Stimulated activated CD8-positive, alpha-beta memory T cell treated with anti-CD3 and anti-CD28 coated beads, Interleukin-7, amount 100 ng/mL, for 4 hours (primary cell): ENCODE results near the gene KSR1.
A peak's percentile ranks its signal among the peaks of the same experiment; 100 is the strongest.

Experiments
- DNase-seq, 2 donors: peaks; one replicate each; pipeline ENCODE4 v3.0.0-alpha.2; 2020; ENCODE audit warnings: low read depth in 2 of 2

KSR1 gene

GRCh38 chr17:27473748-27474609 is 17.7 kb downstream of the KSR1 start:
- DNase-seq = peak; percentile 79 to 84

- DNase-seq = peak; percentile 20 to 43
Observed at GRCh38 chr17:27475070-27475673, 18.9 kb downstream of the KSR1 start.

GRCh38 chr17:27475981-27476895 is 20.0 kb downstream of the KSR1 start:
- DNase-seq = no peak

- no peak for DNase-seq
Observed at GRCh38 chr17:27477050-27477888, 21.0 kb downstream of the KSR1 start.

- no peak for DNase-seq
Observed at GRCh38 chr17:27477971-27478684, 21.9 kb downstream of the KSR1 start.

- no peak for DNase-seq
Observed at GRCh38 chr17:27478901-27479538, 22.8 kb downstream of the KSR1 start.

GRCh38 chr17:27479838-27480237 is 23.6 kb downstream of the KSR1 start:
- no peak for DNase-seq

- no peak for DNase-seq
Observed at GRCh38 chr17:27480699-27481098, 24.5 kb downstream of the KSR1 start.

- peak in 1 of 2 donors; percentile 28 for DNase-seq
Observed at GRCh38 chr17:27481327-27481726, 25.1 kb downstream of the KSR1 start.

- no peak for DNase-seq
Observed at GRCh38 chr17:27485125-27485524, 28.9 kb downstream of the KSR1 start.

GRCh38 chr17:27485716-27486495 is 29.7 kb downstream of the KSR1 start:
- DNase-seq = no peak

- DNase-seq = no peak
Observed at GRCh38 chr17:27486741-27487140, 30.5 kb downstream of the KSR1 start.

GRCh38 chr17:27488231-27488630 is 32.0 kb downstream of the KSR1 start:
- no peak for DNase-seq

- no peak for DNase-seq
Observed at GRCh38 chr17:27489045-27489715, 32.9 kb downstream of the KSR1 start.

GRCh38 chr17:27490391-27490790 is 34.1 kb downstream of the KSR1 start:
- no peak for DNase-seq

GRCh38 chr17:27491713-27492190 is 35.5 kb downstream of the KSR1 start:
- no peak for DNase-seq

- DNase-seq = no peak
Observed at GRCh38 chr17:27492470-27492869, 36.2 kb downstream of the KSR1 start.

GRCh38 chr17:27493088-27493487 is 36.8 kb downstream of the KSR1 start:
- DNase-seq = no peak
